Measurements from ENCODE around the gene RUNDC3A. TPM values are rescaled to one million over a fixed set of nuclear protein-coding genes. Genes with fewer than 3 reads are reported as not detected.

RUNDC3A gene
- total RNA-seq, 1 experiment from 2014 or later = 3.6 TPM

- no peak for ATAC-seq
- no peak overlapping the region for H3K27ac ChIP-seq (ENCODE audit: low read length)
- no peaks in the 10 kb centered on the region for H3K9me3 ChIP-seq (ENCODE audit: control insufficient read depth, insufficient read depth, low read depth, low read length)
- no peaks in the 10 kb centered on the region for H3K4me1 ChIP-seq (ENCODE audit: control insufficient read depth, insufficient read depth, low read length)
- no peak for DNase-seq (ENCODE audit: low read depth, low spot score)
- in situ Hi-C loops (cut with HindIII; ENCODE audit: low pct_unique_long_range_greater_than_20kb, low sequenced_read_pairs) = no loop called here
- H3K4me3 ChIP-seq (ENCODE audit: low read depth in 2 of 2, low read length in 2 of 2) = no peak overlapping the region
- H3K27me3 ChIP-seq (ENCODE audit: control insufficient read depth, insufficient read depth, low read length) = no peaks in the 10 kb centered on the region
- no TSS peak for BruUV-seq (replicated peaks)
- POLR2A ChIA-PET = no interaction called here
- TF ChIP-seq CTCF (IDR thresholded peaks at IDR 0.05) (peak; percentile 69), REST (IDR thresholded peaks at IDR 0.05; ENCODE audit: insufficient read depth in 1 of 2, low read depth in 2 of 2, low read length in 1 of 2) (no peak)
- intact Hi-C loops (cut with micrococcal nuclease; ENCODE audit: unreplicated experiment) = no loop called here
- CTCF ChIA-PET = interaction anchor here (0.6 kb wide), 1 partner anchor 258 kb away, joined by 3 read pairs; no protein-coding TSS in a partner anchor
- H3K36me3 ChIP-seq (ENCODE audit: control insufficient read depth, insufficient read depth, low read length) = no peaks in the 10 kb centered on the region
Observed at GRCh38 chr17:44354582-44355561, 46.5 kb downstream of the RUNDC3A start.

- ChIA-PET POLR2A (no interaction called here), CTCF (interaction anchor here (0.6 kb wide), 1 partner anchor 258 kb away, joined by 3 read pairs; no protein-coding TSS in a partner anchor)
- H3K9me3 ChIP-seq (ENCODE audit: control insufficient read depth, insufficient read depth, low read depth, low read length) = no peaks in the 10 kb centered on the region
- no peak for DNase-seq (ENCODE audit: low read depth, low spot score)
- no TSS peak for BruUV-seq (replicated peaks)
- intact Hi-C loops (cut with micrococcal nuclease; ENCODE audit: unreplicated experiment) = no loop called here
- no peak overlapping the region for H3K4me3 ChIP-seq (ENCODE audit: low read depth in 2 of 2, low read length in 2 of 2)
- no peaks in the 10 kb centered on the region; the same call in 1 of the 2 replicates for H3K4me1 ChIP-seq (ENCODE audit: control insufficient read depth, insufficient read depth, low read length)
- ATAC-seq = no peak
- no peak for TF ChIP-seq SIN3A (IDR thresholded peaks at IDR 0.05; ENCODE audit: borderline replicate concordance, insufficient read depth, low read depth, low read length)
- TF ChIP-seq POLR2AphosphoS5 (IDR thresholded peaks at IDR 0.05; ENCODE audit: low read depth, low read length) = no peak
- no peak for TF ChIP-seq TCF7L2 (IDR thresholded peaks at IDR 0.05; ENCODE audit: low read depth, low read length)
- no peak for TF ChIP-seq CTCF (IDR thresholded peaks at IDR 0.05)
- no peak for TF ChIP-seq REST (IDR thresholded peaks at IDR 0.05; ENCODE audit: insufficient read depth in 1 of 2, low read depth in 2 of 2, low read length in 1 of 2)
- no peaks in the 10 kb centered on the region for H3K27me3 ChIP-seq (ENCODE audit: control insufficient read depth, insufficient read depth, low read length)
- no peak overlapping the region for H3K27ac ChIP-seq (ENCODE audit: low read length)
- in situ Hi-C loops (cut with HindIII; ENCODE audit: low pct_unique_long_range_greater_than_20kb, low sequenced_read_pairs) = no loop called here
- no peaks in the 10 kb centered on the region for H3K36me3 ChIP-seq (ENCODE audit: control insufficient read depth, insufficient read depth, low read length)
Observed at GRCh38 chr17:44355642-44356099, 47.3 kb downstream of the RUNDC3A start.

Measured in Panc1 (cell line).